GM19438 (cell line): ENCODE results near the gene ZMYND8.
"Not testable (repeated sequence)": the region's sequence is repeated elsewhere in the genome, so short reads cannot be mapped to it uniquely, and the experiment has no call there.

Source experiments
- ATAC-seq: cut with Tn5 transposase; IDR thresholded peaks from one replicate; pipeline ENCODE4 v1.9.1; 2021; ENCODE audit warnings: low read depth; ENCODE audit not compliant: unreplicated experiment

ZMYND8 gene

GRCh38 chr20:47290666-47291430, 65.7 kb downstream of the ZMYND8 start:
- ATAC-seq, result no peak

DNA sequence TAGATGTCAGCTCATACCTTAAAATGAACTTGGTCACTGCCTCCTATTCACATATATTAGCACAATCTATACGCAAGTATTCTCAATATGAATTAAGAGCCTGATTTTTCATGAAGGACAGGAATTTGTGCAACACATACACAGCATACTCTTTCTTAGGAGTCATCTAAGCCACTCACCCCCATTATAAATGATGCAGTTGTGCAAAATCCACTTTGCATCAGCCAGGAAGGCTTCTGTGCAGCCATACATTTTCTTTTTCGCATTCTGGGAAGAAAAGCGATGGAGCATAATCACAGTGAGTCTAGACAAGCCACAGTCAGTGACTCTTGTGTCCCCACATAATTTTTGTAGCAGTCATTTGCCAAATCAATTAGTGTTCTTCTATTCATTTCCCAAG, 66.5 kb downstream of the ZMYND8 start:
- ATAC-seq, result no peak

DNA sequence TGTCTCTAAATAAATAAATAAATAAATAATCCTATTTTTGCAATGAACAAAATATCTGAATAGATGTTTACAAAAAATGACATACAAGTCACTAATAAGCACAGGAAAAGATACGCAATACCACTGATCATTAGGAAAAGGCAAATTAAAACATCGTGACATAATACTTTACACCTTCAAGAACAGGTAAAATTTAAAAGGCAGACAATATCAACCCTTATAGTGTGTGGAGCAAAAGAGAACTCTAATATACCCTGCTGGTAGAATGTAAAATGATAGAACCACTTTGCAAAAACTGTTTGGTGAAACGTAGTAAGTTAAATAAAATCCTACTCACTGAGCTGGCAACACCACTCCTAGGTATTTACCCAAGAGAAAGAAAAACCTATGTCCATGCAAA, 67.4 kb downstream of the ZMYND8 start:
- no peak for ATAC-seq

GRCh38 chr20:47288530-47288929, 68.0 kb downstream of the ZMYND8 start:
- not testable (repeated sequence) for ATAC-seq

DNA sequence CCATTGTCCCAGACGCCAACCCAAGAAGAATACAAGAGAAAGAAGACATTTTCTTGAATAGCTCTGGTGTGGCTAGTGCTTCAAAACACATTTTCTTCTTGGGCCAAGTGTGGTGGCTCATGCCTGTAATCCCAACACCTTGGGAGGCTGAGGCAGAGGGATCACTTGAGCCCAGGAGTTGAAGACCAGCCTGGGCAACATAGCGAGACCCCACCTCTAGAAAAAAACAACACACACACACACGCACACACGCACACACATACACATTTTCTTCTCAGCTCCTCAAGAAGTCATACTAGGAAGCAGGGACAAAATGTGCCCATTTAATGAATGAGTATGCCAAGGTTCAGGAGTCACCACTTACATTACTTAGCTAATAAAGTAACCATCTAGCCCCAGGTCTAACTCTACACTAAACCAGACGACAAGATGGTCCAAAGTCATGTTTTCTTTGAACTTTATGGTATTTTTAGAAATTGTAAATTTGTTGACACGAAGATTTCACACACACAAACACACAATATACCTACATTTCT, 68.8 kb downstream of the ZMYND8 start:
- ATAC-seq, result no peak

DNA sequence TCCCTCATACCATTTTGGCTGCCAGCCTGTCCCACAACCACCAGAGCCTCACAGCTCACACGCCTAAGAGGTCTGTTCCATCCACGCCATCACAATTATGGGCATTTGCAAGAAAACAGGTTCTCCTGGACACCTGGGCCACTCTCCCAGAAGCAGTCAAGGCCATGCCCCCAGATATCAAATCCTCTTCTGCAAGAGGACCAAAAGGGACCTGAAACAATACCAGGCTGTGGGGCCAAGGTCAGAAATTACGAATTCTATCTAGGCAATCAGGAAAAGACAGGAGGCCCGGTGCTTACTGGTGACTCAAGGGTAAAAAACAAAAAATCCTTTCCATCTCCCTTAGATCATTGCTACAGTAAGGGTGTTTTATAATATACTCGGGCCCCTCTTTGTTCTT, 69.8 kb downstream of the ZMYND8 start:
- no peak for ATAC-seq

DNA sequence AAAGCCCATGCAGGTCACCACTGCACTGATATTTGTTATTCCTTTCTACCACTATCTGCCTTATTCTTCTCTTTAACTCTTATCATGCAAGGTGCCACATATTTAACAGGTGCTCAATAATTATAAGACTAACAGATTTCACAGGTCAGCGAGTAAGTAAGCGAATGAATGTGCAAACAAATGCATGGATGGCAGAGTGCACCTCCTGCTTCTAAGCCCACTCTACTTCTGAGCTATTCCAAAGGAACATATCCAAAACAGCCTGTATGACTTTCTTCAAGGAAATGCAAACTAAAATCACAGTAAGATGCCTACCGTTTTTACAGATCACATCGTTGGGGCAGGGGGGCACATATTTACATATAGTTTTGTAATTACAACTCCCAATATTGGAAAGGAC, 71.3 kb downstream of the ZMYND8 start:
- no peak for ATAC-seq

DNA sequence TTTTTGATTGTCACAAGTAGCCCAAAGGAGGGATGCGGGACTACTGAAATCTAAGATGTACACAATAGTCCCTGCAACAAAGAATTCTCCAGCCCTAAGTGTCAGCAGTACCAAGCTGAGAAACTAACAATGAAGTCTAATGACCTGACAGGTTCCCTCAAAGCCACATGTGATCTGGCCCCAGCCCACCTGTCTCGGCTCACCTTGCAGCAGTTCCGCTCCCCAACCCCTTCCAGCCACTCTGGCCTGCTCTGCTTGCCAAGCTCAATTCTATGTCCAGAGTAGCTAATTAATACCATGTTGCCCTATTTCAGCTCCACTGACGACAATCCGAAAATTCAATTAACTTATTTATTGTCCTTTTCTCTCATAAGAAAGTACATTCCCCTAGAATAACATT, 72.1 kb downstream of the ZMYND8 start:
- no peak for ATAC-seq

- no peak for ATAC-seq
Measured at GRCh38 chr20:47283411-47283810, 73.1 kb downstream of the ZMYND8 start.

- ATAC-seq, result no peak
Measured at GRCh38 chr20:47282864-47283263, 73.6 kb downstream of the ZMYND8 start.

GRCh38 chr20:47281376-47281775, 75.1 kb downstream of the ZMYND8 start:
- no peak for ATAC-seq

GRCh38 chr20:47280668-47281067, 75.8 kb downstream of the ZMYND8 start:
- no peak for ATAC-seq

- no peak for ATAC-seq
Measured at GRCh38 chr20:47280228-47280627, 76.3 kb downstream of the ZMYND8 start.

DNA sequence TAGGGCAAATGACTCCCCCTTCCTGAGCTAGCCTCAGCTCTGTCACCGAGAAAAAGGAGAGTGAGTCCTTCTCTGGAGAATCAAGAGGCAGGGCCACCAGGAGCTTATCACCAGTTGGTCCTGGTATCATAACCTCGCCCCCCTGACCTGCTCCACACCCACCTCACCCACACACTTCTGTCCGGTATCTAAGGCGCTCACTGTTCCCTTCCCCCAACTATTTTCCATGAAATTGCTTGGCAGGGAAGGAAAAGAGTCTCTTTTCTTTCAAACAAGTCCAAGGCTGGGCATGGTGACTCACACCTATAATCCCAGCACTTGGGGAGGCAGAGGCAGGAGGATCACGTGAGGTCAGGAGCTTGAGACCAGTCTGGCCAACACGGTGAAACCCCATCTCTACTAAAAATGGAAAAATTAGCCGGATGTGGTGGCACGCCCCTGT, 77.6 kb downstream of the ZMYND8 start:
- ATAC-seq, result no peak

- ATAC-seq, result not testable (repeated sequence)
Measured at GRCh38 chr20:47277535-47277872, 79.0 kb downstream of the ZMYND8 start.

- no peak for ATAC-seq
Measured at GRCh38 chr20:47276851-47277534, 79.5 kb downstream of the ZMYND8 start.

- no peak for ATAC-seq
Measured at GRCh38 chr20:47276251-47276650, 80.2 kb downstream of the ZMYND8 start.

DNA sequence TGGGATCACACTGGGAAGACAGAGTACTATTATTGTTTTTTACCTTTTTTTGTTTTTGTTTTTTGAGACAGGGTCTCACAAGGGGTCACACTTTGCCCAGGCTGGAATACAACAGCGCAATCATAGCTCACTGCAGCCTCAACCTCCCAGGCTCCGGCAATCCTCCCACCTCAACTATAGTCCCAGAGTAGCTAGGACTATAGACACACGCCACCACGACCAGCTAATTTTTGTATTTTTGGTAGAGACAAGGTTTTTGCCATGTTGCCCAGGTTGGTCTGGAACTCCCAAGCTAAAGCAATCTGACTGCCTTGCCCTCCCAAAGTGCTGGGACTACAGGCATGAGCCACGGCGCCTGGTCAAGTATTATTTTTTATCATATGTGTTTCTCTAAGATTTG, 81.0 kb downstream of the ZMYND8 start:
- ATAC-seq, result no peak

- ATAC-seq, result peak; percentile 56
Measured at GRCh38 chr20:47274401-47275108, 81.9 kb downstream of the ZMYND8 start.

DNA sequence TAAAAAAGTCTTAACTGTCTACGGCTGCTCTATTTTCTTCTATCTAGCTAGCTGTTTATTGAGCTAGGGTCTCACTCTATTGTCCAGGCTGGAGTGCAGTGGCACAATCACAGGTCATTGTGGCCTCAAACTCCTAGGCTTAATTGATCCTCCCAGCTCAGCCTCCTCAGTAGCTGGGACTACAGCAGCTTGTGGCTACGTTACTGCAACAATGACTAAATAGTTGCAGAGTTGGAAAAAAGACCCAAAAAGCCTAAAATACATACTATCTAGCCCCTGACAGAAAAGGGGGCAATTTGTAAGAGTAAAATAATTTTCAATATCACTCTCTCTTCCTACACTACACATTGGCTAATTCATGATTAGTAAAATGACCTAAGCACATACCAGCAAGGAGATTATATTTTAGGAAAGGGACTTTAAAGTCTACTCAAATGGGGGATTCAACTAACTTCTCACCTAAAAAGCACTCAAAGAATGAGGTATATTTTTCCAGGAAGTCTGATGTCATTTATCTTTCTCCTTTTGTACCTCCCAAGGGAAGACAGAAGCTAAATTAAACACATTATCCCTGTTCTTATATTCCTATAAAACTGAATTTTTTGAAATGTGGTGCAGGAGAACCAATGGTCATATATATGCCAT, 82.8 kb downstream of the ZMYND8 start:
- no peak for ATAC-seq
